HG03439 (cell line): ENCODE data around the gene BDKRB1.
"Not testable (repeated sequence)": the region's sequence is repeated elsewhere in the genome, so short reads cannot be mapped to it uniquely, and the experiment has no call there.

Experiments used
- ATAC-seq: cut with Tn5 transposase; IDR thresholded peaks from one replicate; pipeline ENCODE4 v1.9.1; 2021; ENCODE audit warnings: mild to moderate bottlenecking, moderate library complexity; ENCODE audit not compliant: unreplicated experiment

Gene BDKRB1

GRCh38 chr14:96232506-96232905 is 23.5 kb upstream of the BDKRB1 start:
- ATAC-seq, result no peak

GRCh38 chr14:96233661-96234060 is 22.3 kb upstream of the BDKRB1 start:
- ATAC-seq, result no peak

GRCh38 chr14:96235426-96235825 is 20.6 kb upstream of the BDKRB1 start:
- ATAC-seq, result no peak

- no peak for ATAC-seq
Observed at GRCh38 chr14:96237641-96238040, 18.4 kb upstream of the BDKRB1 start.

GRCh38 chr14:96238676-96239265 is 17.2 kb upstream of the BDKRB1 start:
- ATAC-seq, result no peak

- no peak for ATAC-seq
Observed at GRCh38 chr14:96239711-96240141, 16.3 kb upstream of the BDKRB1 start.

- no peak for ATAC-seq
Observed at GRCh38 chr14:96240641-96241040, 15.4 kb upstream of the BDKRB1 start.

- no peak for ATAC-seq
Observed at GRCh38 chr14:96242126-96242525, 13.9 kb upstream of the BDKRB1 start.

- no peak for ATAC-seq
Observed at GRCh38 chr14:96243785-96244184, 12.2 kb upstream of the BDKRB1 start.

GRCh38 chr14:96245074-96245473 is 10.9 kb upstream of the BDKRB1 start:
- not testable (repeated sequence) for ATAC-seq

GRCh38 chr14:96245710-96246538 is 10.1 kb upstream of the BDKRB1 start:
- no peak for ATAC-seq

GRCh38 chr14:96246539-96246847 is 9.5 kb upstream of the BDKRB1 start:
- no peak for ATAC-seq

- ATAC-seq, result no peak
Observed at GRCh38 chr14:96247031-96247430, 9.0 kb upstream of the BDKRB1 start.

- no peak for ATAC-seq
Observed at GRCh38 chr14:96249029-96249428, 7.0 kb upstream of the BDKRB1 start.

- no peak for ATAC-seq
Observed at GRCh38 chr14:96250485-96250884, 5.5 kb upstream of the BDKRB1 start.

GRCh38 chr14:96251656-96252155 is 4.3 kb upstream of the BDKRB1 start:
- no peak for ATAC-seq

GRCh38 chr14:96252323-96252998 is 3.5 kb upstream of the BDKRB1 start:
- ATAC-seq, result no peak

- no peak for ATAC-seq
Observed at GRCh38 chr14:96252999-96253539, 2.9 kb upstream of the BDKRB1 start.

GRCh38 chr14:96254687-96255086 is 1.3 kb upstream of the BDKRB1 start:
- no peak for ATAC-seq

GRCh38 chr14:96256407-96256806 is 397 bp downstream of the BDKRB1 start:
- ATAC-seq, result no peak

- no peak for ATAC-seq
Observed at GRCh38 chr14:96257056-96257455, 1.0 kb downstream of the BDKRB1 start.

GRCh38 chr14:96257900-96258299 is 1.9 kb downstream of the BDKRB1 start:
- no peak for ATAC-seq
